HG02970 (cell line): ENCODE data around the gene ERCC6L2.

ENCODE experiments used
- ATAC-seq: cut with Tn5 transposase; IDR thresholded peaks from one replicate; pipeline ENCODE4 v1.9.1; 2021; ENCODE audit warnings: mild to moderate bottlenecking, moderate library complexity, moderate number of reproducible peaks; ENCODE audit not compliant: unreplicated experiment, low FRiP score

The ERCC6L2 gene

GRCh38 chr9:95974389-95974788 lies 98.9 kb downstream of the ERCC6L2 start:
- ATAC-seq, result no peak

DNA sequence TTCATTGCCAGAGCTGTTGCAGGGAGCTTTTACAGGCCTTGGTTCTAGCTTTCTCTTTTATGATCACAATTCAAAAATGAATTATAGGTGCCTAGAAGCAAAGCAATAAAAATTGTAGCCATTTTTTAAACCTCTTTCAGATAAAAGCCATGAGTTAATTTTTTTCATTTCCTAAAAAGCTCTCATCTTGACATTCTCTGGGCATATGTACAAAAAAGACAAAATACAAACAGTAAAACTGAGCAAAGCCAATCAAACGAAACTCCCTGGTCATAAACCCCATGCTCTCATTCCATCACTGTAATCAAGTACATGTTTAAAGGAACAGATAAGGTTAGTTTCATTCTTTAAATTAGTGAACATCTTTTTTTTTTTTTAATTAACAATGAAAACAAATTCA lies 101.9 kb downstream of the ERCC6L2 start:
- no peak for ATAC-seq

DNA sequence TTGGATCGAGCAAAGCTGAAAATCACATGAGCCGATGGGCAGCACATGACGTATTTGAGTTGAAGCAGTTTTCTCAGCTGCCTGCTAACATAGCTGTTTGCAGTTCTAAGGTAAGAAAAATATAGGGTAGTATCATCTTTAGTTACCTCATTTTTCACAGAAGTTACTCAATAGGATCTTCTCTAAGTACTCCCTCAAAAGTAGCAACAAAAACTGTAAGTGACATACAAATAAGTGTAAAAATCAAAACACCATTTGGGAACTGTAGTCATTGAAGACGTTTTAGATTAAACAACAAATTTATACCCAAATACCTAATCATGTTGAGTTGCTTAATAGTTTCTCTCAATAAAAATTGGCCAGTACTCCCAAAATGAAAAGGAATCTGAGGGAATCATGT lies 102.6 kb downstream of the ERCC6L2 start:
- no peak for ATAC-seq

- ATAC-seq, result no peak
Observed at GRCh38 chr9:95979446-95979845, 104.0 kb downstream of the ERCC6L2 start.

GRCh38 chr9:95980262-95981125 lies 105.0 kb downstream of the ERCC6L2 start:
- no peak for ATAC-seq

DNA sequence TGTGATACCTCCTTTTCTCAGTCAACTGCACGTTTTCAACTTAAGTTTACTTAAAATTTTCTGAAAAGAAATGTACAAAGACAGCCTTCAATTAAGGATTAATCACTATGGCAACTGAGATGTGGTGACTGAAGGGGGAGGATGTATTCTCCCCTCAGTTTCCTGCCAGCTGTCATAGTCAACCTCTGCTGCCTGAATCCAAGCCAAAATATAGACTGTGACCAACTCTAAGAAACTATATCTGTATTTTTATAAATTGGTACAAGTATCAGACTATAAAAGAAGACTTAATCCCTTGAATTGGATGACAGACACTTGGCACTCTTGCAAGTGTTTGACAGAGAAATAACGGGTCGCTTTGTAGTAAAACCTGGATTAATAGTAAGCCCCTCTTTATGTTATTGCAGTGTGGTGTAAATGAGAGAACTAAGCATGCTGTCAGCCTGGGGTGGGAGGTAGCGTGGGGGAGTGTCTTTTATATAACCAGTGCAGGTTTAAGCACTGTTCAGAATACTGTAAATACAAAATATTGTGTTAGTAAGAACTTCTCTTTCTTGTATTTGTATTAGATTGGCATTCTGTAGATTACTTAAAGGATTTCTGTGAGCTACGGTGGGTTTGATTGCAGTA lies 106.4 kb downstream of the ERCC6L2 start:
- no peak for ATAC-seq

DNA sequence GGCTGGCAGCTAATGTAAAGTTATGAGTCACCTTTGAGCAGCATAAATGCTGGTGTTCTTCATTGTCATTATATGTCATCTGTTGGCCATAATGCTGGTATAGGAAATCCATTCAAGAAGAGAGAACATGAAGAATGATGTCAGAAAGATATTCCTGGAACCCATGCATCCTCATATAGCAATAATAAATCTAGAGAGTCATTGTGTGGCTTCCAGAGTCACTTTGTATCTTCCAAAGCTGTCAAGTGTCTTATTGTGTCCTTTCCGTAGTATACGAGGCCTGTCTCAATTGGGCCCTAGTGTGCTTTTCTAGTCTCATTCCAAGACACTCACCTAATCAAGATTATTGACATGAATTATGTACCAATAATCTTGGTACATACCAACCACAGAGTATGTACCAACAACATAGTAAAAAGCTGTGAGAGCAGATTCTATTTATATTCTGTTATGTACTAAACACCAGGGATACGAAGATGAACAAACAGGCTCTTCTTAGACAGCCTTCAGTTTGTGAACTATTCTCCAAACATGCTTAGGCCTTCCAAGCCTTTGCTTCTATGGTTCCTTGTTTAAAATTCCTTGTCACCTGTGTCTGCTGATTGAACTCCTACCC lies 110.1 kb downstream of the ERCC6L2 start:
- ATAC-seq, result no peak

GRCh38 chr9:95989297-95989696 lies 113.8 kb downstream of the ERCC6L2 start:
- no peak for ATAC-seq

DNA sequence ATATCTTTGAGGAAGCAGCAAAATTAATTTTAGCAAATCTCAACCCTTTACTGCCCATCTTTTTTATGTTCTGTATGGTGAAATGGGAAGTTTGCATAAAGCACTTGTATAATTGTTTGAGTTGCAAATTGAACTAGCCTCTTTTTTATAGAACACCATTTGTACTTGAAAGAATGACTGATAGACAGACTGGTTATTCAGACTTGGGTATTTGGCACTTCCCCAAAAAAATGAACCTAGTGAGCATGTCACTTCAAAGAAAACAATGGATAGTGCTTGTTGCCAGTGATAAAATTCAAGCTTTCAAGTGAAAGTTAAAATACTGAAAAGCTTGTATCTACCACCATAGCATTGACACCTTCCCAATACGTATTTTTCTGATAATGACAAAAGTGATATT lies 115.8 kb downstream of the ERCC6L2 start:
- no peak for ATAC-seq

DNA sequence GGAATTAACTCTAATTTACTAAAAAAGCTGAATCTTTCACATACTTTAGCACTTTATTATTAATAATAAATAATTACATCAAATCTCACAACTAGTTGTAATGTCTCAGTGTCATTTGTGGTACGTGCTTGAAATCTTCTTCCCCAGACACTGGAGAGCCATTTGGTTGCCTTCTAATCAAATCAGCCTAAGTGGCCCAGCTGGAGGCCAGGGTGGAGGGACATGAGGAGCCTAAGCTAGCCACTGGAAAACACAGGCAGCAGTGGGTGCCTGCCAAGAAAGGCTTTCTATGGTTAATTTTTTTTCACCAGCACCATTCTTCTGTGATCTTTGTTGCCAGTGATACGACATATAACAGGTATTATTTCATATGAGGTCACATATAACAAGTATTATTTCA lies 117.0 kb downstream of the ERCC6L2 start:
- ATAC-seq, result no peak

DNA sequence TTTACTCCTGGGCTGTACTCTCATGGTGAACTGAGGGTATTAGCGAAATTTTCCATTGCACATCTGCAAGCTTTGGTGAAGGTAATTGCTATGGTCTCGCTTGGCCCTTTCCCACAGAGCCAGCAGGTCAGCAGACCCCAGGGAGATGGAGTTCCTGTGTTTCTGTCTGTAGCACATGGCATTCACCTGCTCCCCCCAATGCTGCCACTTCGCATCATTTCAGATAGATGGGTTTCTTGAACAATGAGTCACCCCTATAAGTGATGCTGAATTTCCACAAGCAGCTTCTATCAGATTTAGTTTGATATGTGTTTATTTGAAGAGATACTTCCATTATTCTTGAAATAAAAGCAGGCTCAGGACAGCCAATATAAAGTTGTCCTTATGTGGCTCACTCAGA lies 117.8 kb downstream of the ERCC6L2 start:
- no peak for ATAC-seq

- ATAC-seq, result no peak
Observed at GRCh38 chr9:95999390-95999789, 123.9 kb downstream of the ERCC6L2 start.

DNA sequence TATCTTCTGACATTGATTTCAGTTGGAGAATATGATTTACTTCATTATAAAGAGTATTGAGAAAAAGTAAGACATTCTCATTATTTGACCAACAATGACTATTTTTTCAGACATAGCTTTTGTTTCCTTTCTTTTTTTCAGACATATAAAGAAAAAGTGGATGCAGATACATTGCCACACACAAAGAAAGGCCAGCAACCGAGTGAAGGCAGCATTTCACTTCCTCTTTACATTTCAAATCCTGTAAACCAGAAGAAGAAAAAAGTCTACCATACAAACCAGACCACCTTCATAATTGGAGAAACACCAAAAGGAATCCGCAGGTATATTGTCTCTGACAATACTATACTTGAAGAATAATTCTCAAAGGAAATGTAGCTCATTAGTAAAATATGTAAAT lies 128.9 kb downstream of the ERCC6L2 start:
- no peak for ATAC-seq

DNA sequence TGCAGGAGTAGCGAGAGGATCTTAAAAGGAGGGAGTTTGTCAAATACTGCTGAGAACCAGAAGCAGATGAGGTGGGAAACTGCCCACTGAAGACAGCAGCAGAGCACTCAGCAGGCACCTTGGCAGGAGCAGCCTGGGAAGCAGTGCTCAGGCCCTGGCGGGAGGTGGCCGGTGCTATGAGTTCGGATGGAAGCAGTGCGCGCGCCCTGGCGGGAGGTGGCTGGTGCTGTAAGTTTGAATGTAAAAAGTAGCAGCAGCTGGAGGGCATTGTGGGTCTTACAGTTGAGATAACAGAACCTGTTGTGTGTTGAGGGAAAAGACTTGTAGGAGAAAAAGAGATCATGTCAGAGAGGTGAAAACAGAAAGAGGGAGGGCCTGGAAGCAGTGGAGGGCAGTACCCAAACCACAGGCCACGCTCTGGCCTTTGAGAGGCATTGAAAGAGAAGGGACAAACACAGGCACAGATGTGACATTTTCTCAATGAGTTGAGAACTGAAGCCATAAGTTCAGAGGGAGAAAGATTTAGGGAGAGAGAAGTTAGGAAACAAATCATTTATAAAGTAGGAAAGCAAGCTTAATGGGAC lies 130.9 kb downstream of the ERCC6L2 start:
- no peak for ATAC-seq

DNA sequence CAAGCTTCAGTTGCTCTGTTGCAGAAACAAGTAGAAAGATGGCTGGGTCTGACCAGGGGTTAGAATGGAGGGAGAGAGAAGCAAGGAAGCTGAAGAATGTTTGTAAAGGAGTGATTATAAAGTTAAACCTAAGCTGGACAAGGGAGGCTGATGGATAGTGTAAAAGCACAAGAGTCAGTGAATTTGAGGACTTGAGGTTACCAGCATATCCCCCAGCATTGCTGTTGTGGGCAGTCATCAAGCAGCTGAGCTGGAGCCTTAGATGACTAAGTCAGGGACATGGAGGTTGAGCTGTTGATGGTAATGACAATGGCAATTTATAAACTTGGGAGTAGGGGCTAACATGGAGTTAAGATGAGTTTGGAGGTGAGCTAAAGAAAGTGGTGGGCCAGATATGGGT lies 131.5 kb downstream of the ERCC6L2 start:
- no peak for ATAC-seq

DNA sequence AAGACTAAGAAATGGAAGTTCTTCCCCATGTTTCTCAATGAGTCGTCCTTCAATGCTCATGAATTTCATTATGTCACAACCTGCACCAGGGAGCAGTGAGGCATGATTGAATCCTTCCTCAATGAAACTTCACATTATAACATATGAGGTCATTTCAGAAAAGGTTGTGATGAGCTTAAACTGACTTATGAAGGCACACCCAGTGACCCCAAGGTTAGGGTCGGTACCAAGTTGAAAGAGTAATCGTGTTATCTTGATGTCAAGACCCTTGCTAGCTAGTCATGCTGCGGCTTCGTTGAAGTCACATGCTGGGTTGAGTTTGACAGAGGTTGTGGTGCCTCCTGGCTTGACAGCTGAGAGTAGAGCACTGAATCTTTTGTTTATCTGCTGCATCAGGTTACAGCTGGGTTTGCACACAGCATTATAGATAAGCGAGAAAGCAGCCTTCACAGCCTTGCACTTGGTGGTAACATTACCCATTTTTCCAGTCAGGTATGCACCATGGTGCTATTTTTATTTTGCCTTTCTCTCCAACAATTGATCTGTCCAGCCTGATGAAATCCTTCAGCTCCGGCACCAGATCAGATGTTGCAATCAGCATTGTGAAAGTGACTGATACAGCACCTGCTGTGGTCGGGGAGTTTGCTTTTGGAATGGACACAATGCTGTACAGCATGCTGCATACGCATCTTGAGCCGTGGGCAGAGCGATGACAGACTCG lies 133.2 kb downstream of the ERCC6L2 start:
- ATAC-seq, result no peak

DNA sequence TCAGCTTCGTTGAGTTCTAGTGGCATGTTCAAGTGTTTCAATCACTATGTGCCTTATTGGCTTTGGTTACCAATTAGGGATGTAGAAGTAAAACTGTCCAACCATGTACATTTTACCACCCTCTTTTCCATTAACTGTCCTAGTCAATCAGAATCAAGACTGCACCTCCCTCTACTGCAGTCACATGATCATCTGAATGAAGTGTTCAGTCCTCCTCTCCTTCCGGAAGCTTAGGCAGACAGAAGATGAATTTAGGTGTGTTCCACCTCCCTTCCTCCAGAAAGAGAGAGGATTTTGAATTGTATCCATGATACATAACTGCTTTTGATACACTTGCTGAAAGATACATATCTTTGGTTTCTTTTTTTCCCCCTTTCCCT lies 133.7 kb downstream of the ERCC6L2 start:
- ATAC-seq, result no peak

GRCh38 chr9:96009690-96010472 lies 134.4 kb downstream of the ERCC6L2 start:
- no peak for ATAC-seq

DNA sequence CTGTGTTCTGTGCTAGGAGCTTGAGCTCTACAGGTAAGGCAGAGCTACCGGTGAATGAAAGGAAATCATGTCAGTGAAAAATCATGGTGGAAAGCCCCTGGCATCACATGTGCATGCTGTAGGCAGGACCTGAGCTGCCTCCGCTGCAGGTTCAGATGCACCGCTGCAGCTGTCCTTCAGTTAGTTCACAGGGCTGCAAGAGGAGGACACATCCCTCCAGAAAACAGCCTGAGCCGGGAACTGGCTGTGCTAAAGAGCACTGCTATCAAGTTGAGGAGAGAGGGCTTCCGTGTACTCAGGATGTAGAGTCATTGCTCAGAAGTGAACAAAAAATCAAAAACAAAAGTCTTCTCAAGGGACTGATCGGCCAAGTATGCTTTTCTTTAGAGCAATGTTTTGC lies 138.6 kb downstream of the ERCC6L2 start:
- no peak for ATAC-seq
